GM23338 (cell line): Measurements from ENCODE around the gene GRIK5. TPM values are rescaled to one million over a fixed set of nuclear protein-coding genes. Genes with fewer than 3 reads are reported as not detected.
A peak's percentile ranks its signal among the peaks of the same experiment; 100 is the strongest.

Experiments
- ATAC-seq: fragments of 200-7000 bp; cut with Tn5 transposase; 3 replicates; pipeline ENCODE4 v1.9.1; 2020
- DNase-seq: peaks from one replicate; pipeline ENCODE4 v3.0.0-alpha.2; 2015; ENCODE audit warnings: low spot score
- H2AFZ ChIP-seq: fragments of 200-600 bp; sonication (generic); 2 replicates; pipeline ENCODE4 v1.8.0; 2016; ENCODE audit warnings: antibody characterized with exemption, mild to moderate bottlenecking, moderate library complexity
- H3F3A ChIP-seq: fragments of 200-600 bp; sonication (generic); replicated peaks from 2 replicates; pipeline ENCODE4 v1.8.0; 2017; ENCODE audit warnings: antibody characterized with exemption, mixed run types, low read depth
- H3K27ac ChIP-seq: fragments of 200-600 bp; sonication (generic); 2 replicates; pipeline ENCODE4 v1.6.1; 2016; ENCODE audit warnings: low read depth
- H3K27me3 ChIP-seq: fragments of 200-600 bp; sonication (generic); 2 replicates; pipeline ENCODE4 v1.8.0; 2016; ENCODE audit warnings: mild to moderate bottlenecking, mixed run types, moderate library complexity; ENCODE audit not compliant: insufficient read depth
- H3K36me3 ChIP-seq: fragments of 200-600 bp; sonication (generic); 2 replicates; pipeline ENCODE4 v1.8.0; 2016; ENCODE audit warnings: mild to moderate bottlenecking; ENCODE audit not compliant: insufficient read depth
- H3K4me1 ChIP-seq: fragments of 200-600 bp; sonication (generic); 2 replicates; pipeline ENCODE4 v1.8.0; 2016; ENCODE audit warnings: mild to moderate bottlenecking, moderate library complexity; ENCODE audit not compliant: insufficient read depth
- H3K4me2 ChIP-seq: fragments of 200-600 bp; sonication (generic); 2 replicates; pipeline ENCODE4 v1.7.1; 2017; ENCODE audit warnings: mixed run types
- H3K4me3 ChIP-seq: fragments of 200-600 bp; sonication (generic); 2 replicates; pipeline ENCODE4 v1.6.1; 2016; ENCODE audit warnings: mixed run types
- H3K79me2 ChIP-seq: fragments of 200-600 bp; sonication (generic); replicated peaks from 2 replicates; pipeline ENCODE4 v1.8.0; 2017; ENCODE audit warnings: mild to moderate bottlenecking; ENCODE audit not compliant: insufficient read depth
- H3K9me2 ChIP-seq: fragments of 200-600 bp; sonication (generic); 2 replicates; pipeline ENCODE4 v1.8.0; 2017; ENCODE audit not compliant: insufficient read depth
- H4K20me1 ChIP-seq: fragments of 200-600 bp; sonication (generic); replicated peaks from 2 replicates; pipeline ENCODE4 v1.8.0; 2017; ENCODE audit warnings: mild to moderate bottlenecking; ENCODE audit not compliant: insufficient read depth
- H3K27ac Mint-ChIP-seq: 2 replicates; pipeline ENCODE4 v1.8.0; 2020; ENCODE audit warnings: inconsistent platforms, mild to moderate bottlenecking, moderate library complexity, mixed read lengths
- H3K27me3 Mint-ChIP-seq: 3 replicates; pipeline ENCODE4 v1.8.0; 2022; ENCODE audit warnings: low read depth, mild to moderate bottlenecking, moderate library complexity, mixed read lengths, inconsistent platforms; ENCODE audit not compliant: insufficient read depth, poor library complexity
- H3K36me3 Mint-ChIP-seq: 3 replicates; pipeline ENCODE4 v1.8.0; 2021; ENCODE audit warnings: low read depth, mild to moderate bottlenecking, inconsistent platforms, moderate library complexity, mixed read lengths
- H3K4me1 Mint-ChIP-seq: 3 replicates; pipeline ENCODE4 v1.8.0; 2020; ENCODE audit warnings: mild to moderate bottlenecking, inconsistent platforms, mixed read lengths
- H3K4me3 Mint-ChIP-seq: 3 replicates; pipeline ENCODE4 v1.8.0; 2021; ENCODE audit warnings: moderate library complexity, mild to moderate bottlenecking, inconsistent platforms, mixed read lengths
- H3K9me3 Mint-ChIP-seq: 3 replicates; pipeline ENCODE4 v1.8.0; 2020; ENCODE audit warnings: moderate library complexity, mild to moderate bottlenecking, inconsistent platforms, mixed read lengths
- CREB1 ChIP-seq: fragments of 250-450 bp; sonication (Bioruptor Pico); IDR thresholded peaks from 2 replicates; pipeline ENCODE4 v1.5.0; 2020; ENCODE audit warnings: low read depth, mild to moderate bottlenecking, moderate library complexity
- ETS1 ChIP-seq: IDR thresholded peaks from 2 replicates; pipeline ENCODE4 v1.6.1; 2016; ENCODE audit warnings: antibody characterized with exemption
- EZH2 ChIP-seq: fragments of 200-600 bp; sonication (generic); IDR thresholded peaks from one replicate; pipeline ENCODE4 v1.8.0; 2017; ENCODE audit warnings: antibody characterized with exemption, mild to moderate bottlenecking, low read depth; ENCODE audit not compliant: unreplicated experiment
- EZH2phosphoT487 ChIP-seq: fragments of 200-600 bp; sonication (generic); IDR thresholded peaks from one replicate; pipeline ENCODE4 v1.8.1; 2018; ENCODE audit warnings: antibody characterized with exemption; ENCODE audit not compliant: unreplicated experiment
- JUNB ChIP-seq: IDR thresholded peaks from one replicate; pipeline ENCODE4 v1.6.1; 2016; ENCODE audit warnings: antibody characterized with exemption; ENCODE audit not compliant: unreplicated experiment
- NANOG ChIP-seq: IDR thresholded peaks from 2 replicates; pipeline ENCODE4 v1.6.1; 2016; ENCODE audit warnings: antibody characterized with exemption, borderline replicate concordance
- POLR2AphosphoS5 ChIP-seq: IDR thresholded peaks from 2 replicates; pipeline ENCODE4 v1.6.1; 2016; ENCODE audit warnings: antibody characterized with exemption, low read depth
- REST ChIP-seq: IDR thresholded peaks from one replicate; pipeline ENCODE4 v1.6.1; 2018; ENCODE audit warnings: antibody characterized with exemption; ENCODE audit not compliant: unreplicated experiment
- STAT1 ChIP-seq: IDR thresholded peaks from one replicate; pipeline ENCODE4 v1.6.1; 2016; ENCODE audit warnings: antibody characterized with exemption; ENCODE audit not compliant: unreplicated experiment
- ZNF114 ChIP-seq: fragments of 250-450 bp; sonication (Bioruptor Pico); IDR thresholded peaks from 2 replicates; pipeline ENCODE4 v1.5.0; 2020; ENCODE audit warnings: mild to moderate bottlenecking, moderate library complexity
- ZNF331 ChIP-seq: fragments of 250-450 bp; sonication (Bioruptor Pico); IDR thresholded peaks from 2 replicates; pipeline ENCODE4 v1.5.0; 2020; ENCODE audit warnings: low read depth, mild to moderate bottlenecking, moderate library complexity
- ZNF462 ChIP-seq: fragments of 250-450 bp; sonication (Bioruptor Pico); IDR thresholded peaks from 2 replicates; pipeline ENCODE4 v1.5.0; 2020; ENCODE audit warnings: mild to moderate bottlenecking, moderate library complexity
- polyA plus RNA-seq: library from polyadenylated mRNA; unstranded; fragments of >200 nt; fragmentation: Nextera tagmentation; extraction: Ambion mirVana; gene quantifications from 2 replicates; pipeline ENCODE4 v1.2.1, GENCODE V29; 2016
- total RNA-seq: library from RNA; depleted of rRNA; stranded (reverse); fragments of >200 nt; shearing (Covaris generic); gene quantifications from 2 replicates; pipeline ENCODE4 v1.2.3, GENCODE V29; 2014
- TF ChIP-seq, protein P1 (sequence below), 2 experiments: fragments of 200-600 bp in 1 of 2; sonication (generic) in 1 of 2; conservative IDR thresholded peaks; 2 replicates each; pipeline versions ENCODE4 v1.5.1 to v1.6.1; 2016 to 2017; ENCODE audit warnings: antibody characterized with exemption in 2 of 2, low read depth in 2 of 2, mild to moderate bottlenecking in 2 of 2, moderate library complexity in 1 of 2

Gene GRIK5
- total and polyA plus RNA-seq, 2 experiments from 2014 or later = 5.1 to 42.5 TPM

GRCh38 chr19:42078538-42079275 lies 8.7 kb upstream of the GRIK5 start:
- peaks cover 14% of the 10 kb centered on the region for H3K4me1 ChIP-seq
- no peaks in the 10 kb centered on the region for H3K9me2 ChIP-seq
- H3K27ac Mint-ChIP-seq = no peak overlapping the region
- TF ChIP-seq CREB1 (no peak), ZNF462 (no peak), ZNF114 (CRISPR knock-in tag) (no peak), JUNB (no peak), NANOG (no peak), EZH2phosphoT487 (no peak), REST (no peak), ETS1 (no peak), EZH2 (no peak), POLR2AphosphoS5 (no peak), ZNF331 (CRISPR knock-in tag) (no peak), STAT1 (no peak)
- TF ChIP-seq, protein P1, sequence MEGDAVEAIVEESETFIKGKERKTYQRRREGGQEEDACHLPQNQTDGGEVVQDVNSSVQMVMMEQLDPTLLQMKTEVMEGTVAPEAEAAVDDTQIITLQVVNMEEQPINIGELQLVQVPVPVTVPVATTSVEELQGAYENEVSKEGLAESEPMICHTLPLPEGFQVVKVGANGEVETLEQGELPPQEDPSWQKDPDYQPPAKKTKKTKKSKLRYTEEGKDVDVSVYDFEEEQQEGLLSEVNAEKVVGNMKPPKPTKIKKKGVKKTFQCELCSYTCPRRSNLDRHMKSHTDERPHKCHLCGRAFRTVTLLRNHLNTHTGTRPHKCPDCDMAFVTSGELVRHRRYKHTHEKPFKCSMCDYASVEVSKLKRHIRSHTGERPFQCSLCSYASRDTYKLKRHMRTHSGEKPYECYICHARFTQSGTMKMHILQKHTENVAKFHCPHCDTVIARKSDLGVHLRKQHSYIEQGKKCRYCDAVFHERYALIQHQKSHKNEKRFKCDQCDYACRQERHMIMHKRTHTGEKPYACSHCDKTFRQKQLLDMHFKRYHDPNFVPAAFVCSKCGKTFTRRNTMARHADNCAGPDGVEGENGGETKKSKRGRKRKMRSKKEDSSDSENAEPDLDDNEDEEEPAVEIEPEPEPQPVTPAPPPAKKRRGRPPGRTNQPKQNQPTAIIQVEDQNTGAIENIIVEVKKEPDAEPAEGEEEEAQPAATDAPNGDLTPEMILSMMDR (conservative IDR thresholded peaks at IDR 0.05; ENCODE audit: low read depth in 2 of 2) = no peak
- H3K36me3 ChIP-seq = peaks cover 23% of the 10 kb centered on the region; the same call in 1 of the 2 replicates
- H3K27me3 ChIP-seq = no peaks in the 10 kb centered on the region
- peaks cover 50% of the 10 kb centered on the region for H3K36me3 Mint-ChIP-seq
- H3K4me2 ChIP-seq = no peak overlapping the region
- no peak for ATAC-seq
- peaks cover 4% of the 10 kb centered on the region; the same call in 2 of the 3 replicates for H3K9me3 Mint-ChIP-seq
- peaks cover 36% of the 10 kb centered on the region for H3K79me2 ChIP-seq
- peaks cover 22% of the 10 kb centered on the region for H4K20me1 ChIP-seq
- peaks cover 11% of the 10 kb centered on the region; the same call in 1 of the 2 replicates for H3F3A ChIP-seq
- H3K4me1 Mint-ChIP-seq = peaks cover 28% of the 10 kb centered on the region
- peak overlapping the region; percentile 98; the same call in 1 of the 3 replicates for H3K4me3 Mint-ChIP-seq
- no peak overlapping the region for H2AFZ ChIP-seq
- H3K4me3 ChIP-seq = no peak overlapping the region
- no peak overlapping the region for H3K27ac ChIP-seq
- peaks cover 20% of the 10 kb centered on the region for H3K27me3 Mint-ChIP-seq
- DNase-seq = no peak
